SU-DHL-6 (cell line): ENCODE measurements around the gene LLGL2.

ENCODE experiments used
- H2AFZ ChIP-seq: fragments of 200-600 bp; sonication (generic); 2 replicates; pipeline ENCODE4 v1.6.1; 2014; ENCODE audit warnings: low read depth, mild to moderate bottlenecking, moderate library complexity, mixed read lengths, antibody characterized with exemption, low read length; ENCODE audit not compliant: severe bottlenecking
- H3F3A ChIP-seq: fragments of 200-600 bp; shearing (Covaris generic); 2 replicates; pipeline ENCODE4 v1.6.0; 2016; ENCODE audit warnings: antibody characterized with exemption, mild to moderate bottlenecking; ENCODE audit not compliant: insufficient read depth
- H3K27ac ChIP-seq: fragments of 200-600 bp; sonication (generic); 2 replicates; pipeline ENCODE4 v1.5.1; 2016; ENCODE audit warnings: low read depth, mild to moderate bottlenecking, low read length, moderate library complexity, mixed read lengths
- H3K27me3 ChIP-seq: fragments of 200-600 bp; sonication (generic), shearing (Covaris generic); 2 replicates; pipeline ENCODE4 v1.6.0; 2014; ENCODE audit warnings: mild to moderate bottlenecking, low read length
- H3K36me3 ChIP-seq: fragments of 200-600 bp; sonication (generic); 2 replicates; pipeline ENCODE4 v1.6.1; 2014; ENCODE audit warnings: mild to moderate bottlenecking, low read length, mixed read lengths
- H3K4me2 ChIP-seq: fragments of 300-600, 200-600 bp; shearing (Covaris generic), sonication (generic); 2 replicates; pipeline ENCODE4 v1.6.0; 2014; ENCODE audit warnings: low read length, low read depth, mild to moderate bottlenecking; ENCODE audit not compliant: poor library complexity, severe bottlenecking
- H3K4me3 ChIP-seq: fragments of 200-600 bp; sonication (generic); 2 replicates; pipeline ENCODE4 v1.5.1; 2014; ENCODE audit warnings: antibody characterized with exemption, low read length, mild to moderate bottlenecking, mixed read lengths; ENCODE audit not compliant: insufficient read depth, poor library complexity, severe bottlenecking
- H3K79me2 ChIP-seq: fragments of 200-600 bp; sonication (generic); 2 replicates; pipeline ENCODE4 v1.6.1; 2014; ENCODE audit warnings: mild to moderate bottlenecking, low read length, moderate library complexity; ENCODE audit not compliant: insufficient read depth
- H3K9ac ChIP-seq: fragments of 200-600 bp; sonication (generic); 2 replicates; pipeline ENCODE4 v1.7.0; 2014; ENCODE audit warnings: mild to moderate bottlenecking, low read length
- H3K9me2 ChIP-seq: fragments of 200-600 bp; sonication (generic); replicated peaks from 2 replicates; pipeline ENCODE4 v1.6.1; 2014; ENCODE audit warnings: low read length; ENCODE audit not compliant: insufficient read depth
- H3K9me3 ChIP-seq: fragments of 200-600 bp; sonication (generic); 2 replicates; pipeline ENCODE4 v1.6.1; 2014; ENCODE audit warnings: low read length, mixed read lengths; ENCODE audit not compliant: insufficient read depth
- H4K20me1 ChIP-seq: fragments of 200-600 bp; sonication (generic); 2 replicates; pipeline ENCODE4 v1.6.1; 2014; ENCODE audit warnings: low read depth, mild to moderate bottlenecking, antibody characterized with exemption, low read length, moderate library complexity, mixed read lengths
- CTCF ChIP-seq: fragments of 200-600 bp; sonication (generic); IDR thresholded peaks from one replicate; pipeline ENCODE4 v1.5.1; 2017; ENCODE audit warnings: antibody characterized with exemption, mild to moderate bottlenecking, low read length, moderate library complexity; ENCODE audit not compliant: insufficient read depth, poor library complexity, severe bottlenecking
- EZH2phosphoT487 ChIP-seq: fragments of 200-600 bp; sonication (generic), shearing (Covaris generic); conservative IDR thresholded peaks from 2 replicates; pipeline ENCODE4 v1.6.1; 2018; ENCODE audit warnings: mild to moderate bottlenecking, antibody characterized with exemption, low read length, moderate library complexity, mixed read lengths

Gene LLGL2

GRCh38 chr17:75558666-75559530, 33.4 kb downstream of the LLGL2 start:
- H3K27me3 ChIP-seq: no peaks in the 10 kb centered on the region
- H3K9me2 ChIP-seq: no peaks in the 10 kb centered on the region
- no peaks in the 10 kb centered on the region for H4K20me1 ChIP-seq

GRCh38 chr17:75559958-75560533, 34.5 kb downstream of the LLGL2 start:
- Histone ChIP-seq H3F3A (no peaks in the 10 kb centered on the region), H3K4me2 (no peak overlapping the region), H3K9ac (no peak overlapping the region), H3K79me2 (no peaks in the 10 kb centered on the region), H3K9me3 (no peaks in the 10 kb centered on the region), H3K36me3 (no peaks in the 10 kb centered on the region), H3K27me3 (no peaks in the 10 kb centered on the region), H3K9me2 (no peaks in the 10 kb centered on the region), H2AFZ (no peak overlapping the region), H4K20me1 (no peaks in the 10 kb centered on the region), H3K27ac (no peak overlapping the region), H3K4me3 (no peak overlapping the region)
- TF ChIP-seq CTCF: no peak
- no peak for TF ChIP-seq EZH2phosphoT487

More at GRCh38 chr17:75558666-75559530, 33.4 kb downstream of the LLGL2 start:
- Histone ChIP-seq H3K79me2 (no peaks in the 10 kb centered on the region), H3K9me3 (no peaks in the 10 kb centered on the region), H3K27ac (no peak overlapping the region), H3F3A (no peaks in the 10 kb centered on the region), H3K36me3 (no peaks in the 10 kb centered on the region), H3K9ac (no peak overlapping the region), H3K4me3 (no peak overlapping the region), H2AFZ (no peak overlapping the region), H3K4me2 (no peak overlapping the region)
- no peak for TF ChIP-seq CTCF
- no peak for TF ChIP-seq EZH2phosphoT487

GRCh38 chr17:75561927-75562603, 36.6 kb downstream of the LLGL2 start:
- H3F3A ChIP-seq: no peaks in the 10 kb centered on the region
- H3K36me3 ChIP-seq: no peaks in the 10 kb centered on the region
- H3K27me3 ChIP-seq: no peaks in the 10 kb centered on the region
- H3K79me2 ChIP-seq: no peaks in the 10 kb centered on the region
- no peak for TF ChIP-seq EZH2phosphoT487
- no peak overlapping the region for H3K4me2 ChIP-seq
- H2AFZ ChIP-seq: no peak overlapping the region
- no peaks in the 10 kb centered on the region for H4K20me1 ChIP-seq
- no peaks in the 10 kb centered on the region for H3K9me2 ChIP-seq
- no peak overlapping the region for H3K9ac ChIP-seq
- H3K9me3 ChIP-seq: no peaks in the 10 kb centered on the region
- no peak overlapping the region for H3K27ac ChIP-seq
- no peak overlapping the region for H3K4me3 ChIP-seq
